HG03064 (cell line): Measurements from ENCODE around the gene LRRK1.
A peak's percentile ranks its signal among the peaks of the same experiment; 100 is the strongest.

Experiments
- ATAC-seq: cut with Tn5 transposase; IDR thresholded peaks from one replicate; pipeline ENCODE4 v1.9.1; 2021; ENCODE audit warnings: low read depth; ENCODE audit not compliant: unreplicated experiment

The LRRK1 gene

DNA sequence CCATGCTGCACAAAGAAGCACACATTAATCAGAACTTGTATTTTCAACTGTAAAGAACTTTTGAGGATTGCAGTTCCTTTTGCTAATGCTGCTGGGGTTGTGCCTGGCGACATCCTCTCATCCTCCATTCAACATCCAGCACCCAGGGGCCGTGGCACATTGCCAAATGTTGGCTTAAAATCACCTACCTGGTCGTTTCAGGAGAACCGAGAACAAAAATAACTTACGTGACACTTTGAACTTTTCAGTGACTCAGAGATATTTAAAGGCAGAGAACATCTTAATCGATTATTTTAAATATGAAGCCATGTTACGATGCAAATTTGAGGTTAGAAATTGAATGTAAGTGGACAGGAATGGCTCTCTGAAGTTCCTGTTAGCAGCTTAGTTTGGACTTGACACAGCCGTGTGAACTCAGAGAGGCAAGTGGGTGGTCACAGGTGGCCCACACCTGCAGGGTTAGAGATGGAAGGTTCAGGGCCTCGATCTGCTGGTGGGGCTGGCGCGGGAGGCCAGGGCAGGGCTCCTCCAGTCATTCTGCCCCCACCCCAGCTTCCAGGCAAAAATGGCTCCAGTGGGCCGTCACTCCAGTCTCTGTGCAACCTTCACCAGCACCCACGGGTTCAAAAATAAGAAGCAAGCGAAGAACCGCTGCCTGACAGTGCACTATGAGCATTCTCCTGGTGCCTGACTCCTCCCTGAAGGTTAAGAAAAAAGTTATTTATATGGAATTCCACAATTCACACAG is 12.2 kb downstream of the LRRK1 start:
- ATAC-seq, result peak; percentile 42

DNA sequence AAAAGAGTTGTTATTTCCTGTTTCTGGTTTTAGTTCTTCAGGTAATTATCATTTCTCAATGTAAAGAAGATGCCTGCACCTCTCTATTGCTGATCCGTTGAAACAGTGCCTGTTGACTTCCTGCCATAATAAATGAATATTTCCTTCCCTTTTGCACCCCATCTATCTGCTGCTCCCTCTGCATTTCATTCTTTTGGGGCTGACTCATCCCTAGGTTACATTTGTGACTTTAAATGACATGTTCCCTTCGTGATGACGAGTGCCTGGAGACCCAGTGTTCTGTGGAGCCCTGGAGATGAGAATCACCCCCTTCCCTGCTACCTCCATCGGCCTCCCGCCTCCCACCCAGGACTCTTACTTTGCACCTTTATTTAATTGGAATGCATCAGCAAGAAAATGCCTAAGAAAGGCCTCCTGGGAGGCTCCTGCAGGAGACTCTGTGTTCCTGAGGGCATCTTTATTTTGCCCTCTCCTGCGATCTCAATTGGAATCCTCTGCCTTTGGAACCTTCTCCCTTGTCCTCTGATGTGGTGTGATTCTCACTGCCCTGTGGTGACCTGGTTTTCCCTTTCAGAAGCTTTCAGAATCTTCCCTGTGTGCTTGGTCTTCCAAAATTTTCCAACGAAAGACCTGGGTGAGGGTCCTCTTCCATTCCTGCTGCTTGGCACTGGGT is 13.7 kb downstream of the LRRK1 start:
- ATAC-seq, result no peak

DNA sequence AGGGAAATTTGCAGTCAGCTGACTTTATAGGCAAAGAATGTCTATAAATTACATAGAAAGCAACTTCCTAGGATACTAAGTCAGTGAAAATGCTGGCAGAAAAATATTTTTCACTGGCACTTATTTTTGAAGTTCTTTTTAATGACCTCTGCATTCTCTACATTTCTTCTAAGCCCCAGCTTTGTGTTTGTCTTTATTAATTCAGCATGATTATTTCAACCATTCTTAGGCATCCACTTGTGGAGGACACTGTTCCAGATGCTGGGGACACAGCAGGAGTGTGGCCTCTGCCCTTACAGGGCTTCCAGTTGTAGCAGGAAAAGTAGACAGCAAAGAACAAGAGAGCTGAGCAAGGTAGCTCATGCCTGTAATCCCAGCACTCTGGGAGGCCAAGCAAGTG is 15.0 kb downstream of the LRRK1 start:
- no peak for ATAC-seq

DNA sequence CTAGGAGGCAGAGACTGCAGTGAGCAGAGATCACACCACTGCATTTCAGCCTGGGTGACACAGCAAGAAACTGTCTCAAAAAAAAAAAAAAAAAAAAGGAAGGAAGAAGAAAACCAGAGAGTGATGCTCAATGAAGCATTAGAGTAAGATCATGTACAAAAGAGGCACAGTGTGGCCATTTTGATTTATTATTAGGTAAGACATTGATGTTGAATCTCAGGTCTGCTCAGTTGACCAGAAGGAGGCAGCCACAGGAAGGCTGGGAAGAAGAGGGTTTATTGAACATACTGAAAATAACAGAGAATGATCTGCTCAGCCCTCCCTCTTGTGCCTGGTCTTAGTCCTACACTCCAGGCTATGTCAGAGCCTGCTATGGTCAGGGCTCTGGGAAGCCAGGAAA is 15.6 kb downstream of the LRRK1 start:
- ATAC-seq, result no peak

DNA sequence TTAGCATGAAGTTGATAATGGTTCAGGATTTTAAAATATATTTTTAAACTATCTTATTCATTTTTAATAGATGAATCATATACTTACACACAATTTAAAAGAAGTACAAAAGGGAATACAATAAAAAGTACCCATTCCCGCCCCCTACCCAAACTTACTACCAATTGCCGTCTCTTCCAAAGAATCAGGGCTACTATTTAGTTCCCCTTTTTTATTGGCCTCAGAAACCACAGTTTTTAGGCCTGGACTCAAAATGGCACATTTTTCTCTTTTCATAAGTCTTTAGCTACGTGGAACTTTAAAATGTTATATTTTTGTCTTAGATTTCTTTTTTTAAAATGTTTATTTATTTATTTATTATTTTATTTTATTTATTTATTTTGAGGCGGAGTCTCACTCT is 18.0 kb downstream of the LRRK1 start:
- no peak for ATAC-seq

DNA sequence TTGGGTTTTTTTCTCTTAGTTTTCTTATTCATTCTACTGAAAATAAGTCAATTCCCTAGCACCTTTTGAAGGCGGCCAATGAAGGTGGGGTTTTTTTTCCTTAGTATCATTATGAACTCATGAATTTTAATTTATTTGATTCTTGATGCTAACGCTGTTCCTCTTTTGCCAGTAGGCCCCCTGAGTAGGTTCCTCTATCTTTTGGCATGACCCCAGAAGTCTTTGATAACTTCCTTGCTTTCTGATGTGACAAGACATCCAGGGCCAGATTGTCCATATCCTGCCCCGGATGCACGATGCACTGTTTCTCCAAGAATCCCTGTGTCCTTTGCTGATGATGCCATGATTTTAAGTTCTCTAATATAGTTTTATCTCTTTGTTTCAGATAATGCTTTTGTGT is 20.6 kb downstream of the LRRK1 start:
- ATAC-seq, result no peak

DNA sequence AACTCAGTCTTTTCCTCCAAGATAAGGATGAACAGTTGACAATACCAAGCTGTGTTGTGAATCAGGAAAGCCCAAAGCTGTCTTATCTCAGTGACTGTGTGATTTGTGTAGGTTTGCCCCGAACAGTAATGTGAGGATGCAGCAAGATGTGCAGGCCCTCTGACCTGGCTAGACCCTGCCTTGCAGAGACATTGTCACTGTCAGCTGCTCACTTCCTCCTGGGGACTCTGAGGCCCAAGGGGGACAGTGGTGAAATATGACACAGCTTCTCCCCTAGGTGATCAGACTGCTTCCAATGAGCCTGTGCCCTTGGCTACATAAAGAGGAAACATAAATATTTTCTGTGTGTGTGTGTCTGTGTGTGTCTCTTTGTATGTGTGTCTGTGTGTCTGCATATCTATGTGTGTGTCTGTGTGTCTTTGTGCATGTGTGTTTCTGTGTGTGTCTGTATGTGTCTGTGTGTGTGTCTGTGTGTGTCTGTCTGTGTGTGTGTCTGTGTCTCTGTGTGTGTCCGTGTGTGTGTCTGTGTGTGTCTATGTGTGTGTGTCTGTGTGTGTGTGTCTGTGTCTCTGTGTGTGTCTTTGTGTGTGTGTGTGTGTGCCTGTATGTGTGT is 21.7 kb downstream of the LRRK1 start:
- peak; percentile 66 for ATAC-seq

DNA sequence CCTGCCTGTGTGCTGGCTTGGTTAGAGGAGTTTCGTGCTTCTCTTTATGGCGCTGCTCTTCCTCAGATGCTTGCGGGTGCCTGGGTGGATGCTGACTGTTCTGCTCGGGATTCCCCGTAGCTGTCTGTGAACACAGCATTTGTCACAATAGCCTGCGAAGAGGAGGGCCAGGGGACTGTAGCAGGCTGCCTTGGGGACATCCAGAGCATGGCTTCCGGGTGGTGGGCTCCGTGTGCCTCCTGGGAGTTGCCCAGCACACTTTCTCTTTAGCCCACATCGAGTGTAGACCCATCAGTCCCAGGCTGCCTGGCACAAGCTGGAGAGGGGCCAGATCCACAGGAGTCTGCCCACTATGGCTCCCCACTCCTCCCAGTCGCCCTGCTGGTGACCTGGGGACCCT is 22.4 kb downstream of the LRRK1 start:
- ATAC-seq, result peak; percentile 56

DNA sequence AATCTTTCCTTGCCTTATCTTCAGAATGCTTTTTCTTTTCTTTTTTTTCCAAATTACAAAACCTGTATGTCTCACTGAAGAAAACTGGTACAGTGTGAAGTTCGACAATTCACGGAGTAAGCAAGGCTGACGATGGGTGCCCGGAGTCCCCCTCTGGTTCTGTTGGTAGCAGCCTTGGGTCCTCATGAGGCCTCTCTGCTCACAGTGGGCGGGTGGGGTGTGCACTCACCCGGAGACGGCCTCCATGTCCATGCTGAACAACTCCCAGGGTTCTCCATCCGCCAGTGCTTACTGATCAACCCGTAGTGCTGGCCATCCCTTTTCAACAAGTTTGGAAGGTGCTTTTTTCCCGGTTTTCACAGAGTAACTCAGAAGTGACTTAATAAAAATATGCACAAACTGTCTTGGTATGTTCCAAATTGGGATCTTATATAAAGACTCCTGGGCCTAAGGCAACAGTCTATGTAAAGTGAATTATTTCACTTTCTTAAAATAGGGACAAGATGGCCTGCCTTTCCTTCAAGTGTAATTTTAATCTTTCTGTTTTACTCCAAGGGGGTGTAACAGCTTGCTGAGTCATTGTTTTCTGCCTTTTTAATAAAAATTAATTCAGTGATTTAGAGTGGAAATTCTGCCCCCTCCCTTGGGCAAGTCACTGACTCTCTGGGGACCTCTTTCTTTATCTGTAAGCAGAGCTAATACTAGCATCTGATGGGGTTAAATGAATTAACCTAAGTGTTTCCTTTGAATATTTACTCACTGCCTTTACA is 23.7 kb downstream of the LRRK1 start:
- no peak for ATAC-seq

DNA sequence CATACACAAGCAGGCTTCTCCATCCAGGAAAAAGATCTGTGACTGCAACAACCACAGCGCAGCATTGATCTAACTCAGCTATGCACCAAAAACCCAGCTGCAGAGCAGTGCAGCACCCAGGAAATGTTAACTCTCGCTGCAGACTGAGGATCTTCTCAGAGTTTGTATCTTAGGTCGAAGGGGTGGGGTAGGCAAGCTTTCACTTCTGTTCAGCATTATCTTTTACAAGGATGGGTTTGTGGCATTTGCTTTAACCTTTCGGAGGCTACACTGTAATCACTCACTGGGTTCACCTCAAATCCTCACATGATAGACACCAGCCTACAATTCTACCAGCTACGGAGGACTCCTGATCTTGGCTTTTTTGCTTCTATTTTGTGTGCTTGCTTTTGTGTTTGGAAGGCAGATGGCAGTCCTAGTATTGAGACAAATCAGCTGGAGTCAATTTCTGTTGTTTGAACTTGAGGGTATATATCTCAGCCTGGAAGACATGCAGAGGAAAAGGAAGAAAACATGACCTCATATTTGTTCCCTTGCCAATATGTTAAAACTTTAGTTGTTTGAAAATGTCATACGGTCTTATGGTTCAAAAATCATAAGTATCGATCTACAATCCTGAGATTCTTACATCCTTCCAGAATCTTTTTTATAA is 25.2 kb downstream of the LRRK1 start:
- ATAC-seq, result no peak

DNA sequence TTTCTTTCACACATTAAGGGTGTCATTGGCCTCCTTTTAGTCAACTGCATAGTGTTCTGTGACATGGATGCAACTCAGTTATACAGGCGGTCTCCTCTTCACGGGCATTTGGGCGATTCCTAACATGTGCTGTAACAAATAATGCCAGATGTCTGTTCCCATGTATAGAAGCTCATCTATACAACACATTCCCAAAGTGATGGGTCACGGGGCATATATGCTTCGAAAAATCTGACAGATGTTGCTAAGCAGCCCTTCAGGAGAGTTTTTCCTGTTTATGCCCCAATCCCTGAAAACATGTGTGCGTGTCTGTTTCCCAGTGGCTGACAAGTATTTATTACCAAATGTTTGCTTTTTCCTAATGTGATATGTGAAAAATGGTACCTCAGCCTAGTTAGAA is 25.8 kb downstream of the LRRK1 start:
- no peak for ATAC-seq

DNA sequence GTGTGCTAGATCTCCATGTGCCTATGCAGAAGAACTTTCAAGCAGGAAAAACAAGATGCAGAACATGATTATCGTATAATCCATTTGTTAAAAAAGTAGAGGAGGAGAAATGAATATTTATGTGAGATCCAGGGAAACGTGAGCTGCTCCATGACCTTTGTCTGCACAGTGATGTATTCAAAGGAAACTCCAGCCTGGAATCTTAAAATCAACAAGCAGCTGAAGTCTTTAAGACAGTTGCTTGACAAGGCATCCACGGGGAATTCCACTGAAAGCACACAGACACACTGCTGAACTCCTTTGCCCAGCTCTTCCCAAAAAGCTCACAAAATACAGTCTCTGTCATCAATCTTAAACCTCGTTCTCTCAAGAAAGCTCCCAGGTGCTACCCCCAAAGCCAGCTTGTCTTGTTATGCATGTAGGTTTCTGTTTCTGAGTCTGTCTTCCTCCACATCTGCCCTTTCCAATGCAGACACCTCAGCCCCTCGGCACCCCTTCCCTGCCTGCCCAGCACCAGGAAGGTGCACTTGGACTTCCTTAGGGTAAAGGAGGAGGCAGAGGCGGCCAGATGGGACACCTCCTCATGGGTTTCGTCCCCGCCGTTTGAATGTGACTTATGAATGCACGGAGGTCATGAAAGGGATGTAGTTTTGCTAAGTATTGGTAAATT is 28.7 kb downstream of the LRRK1 start:
- ATAC-seq, result no peak

DNA sequence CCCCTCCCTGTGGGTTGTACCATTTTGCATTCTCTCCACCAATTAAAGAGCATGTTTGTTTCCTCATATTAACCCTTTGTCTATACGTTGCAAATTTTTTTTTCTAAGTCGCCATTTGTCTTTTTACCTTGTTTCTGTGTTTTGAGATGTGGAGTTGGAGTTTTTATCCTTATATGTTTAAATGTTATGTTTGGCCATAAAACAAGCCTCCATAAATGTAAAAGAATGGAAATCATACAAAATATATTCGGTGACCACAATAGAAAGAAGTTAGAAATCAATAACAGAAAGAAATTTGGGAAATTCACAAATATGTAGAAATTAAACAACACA is 29.2 kb downstream of the LRRK1 start:
- ATAC-seq, result no peak

DNA sequence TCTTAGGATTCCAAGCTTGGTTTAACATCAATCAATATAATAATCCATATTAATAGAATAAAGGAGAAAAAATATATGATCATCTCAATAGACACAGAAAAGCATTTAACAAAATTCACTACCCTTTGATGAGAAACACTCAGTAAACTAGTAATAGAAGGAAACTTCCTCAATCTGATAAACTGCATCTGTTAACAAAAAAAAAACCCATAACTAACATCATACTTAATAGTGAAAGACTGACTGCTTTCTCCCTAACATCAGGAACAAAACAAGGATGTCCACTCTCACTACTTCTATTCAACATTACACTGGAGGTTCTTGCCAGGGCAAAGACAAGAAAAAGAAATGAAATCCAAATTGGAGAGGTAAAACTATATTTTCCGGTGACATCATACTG is 30.5 kb downstream of the LRRK1 start:
- ATAC-seq, result no peak

DNA sequence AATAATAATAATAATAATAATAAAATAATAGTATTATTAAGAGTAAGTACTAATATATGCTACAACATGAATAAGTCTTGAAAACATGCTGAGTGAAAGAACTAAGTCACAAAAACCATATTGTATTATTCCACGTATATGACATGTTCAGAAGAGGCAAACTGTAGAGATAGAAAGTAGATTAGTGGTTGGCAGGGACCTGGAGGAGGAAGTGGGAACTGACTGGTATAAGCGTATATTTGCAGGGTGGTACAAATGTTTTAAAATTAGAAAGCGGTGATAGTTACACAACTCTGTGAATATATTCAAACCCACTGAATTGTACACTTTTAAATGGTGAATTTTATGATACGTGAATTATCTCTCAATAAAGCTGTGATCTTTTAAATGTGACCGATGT is 32.8 kb downstream of the LRRK1 start:
- ATAC-seq, result no peak

DNA sequence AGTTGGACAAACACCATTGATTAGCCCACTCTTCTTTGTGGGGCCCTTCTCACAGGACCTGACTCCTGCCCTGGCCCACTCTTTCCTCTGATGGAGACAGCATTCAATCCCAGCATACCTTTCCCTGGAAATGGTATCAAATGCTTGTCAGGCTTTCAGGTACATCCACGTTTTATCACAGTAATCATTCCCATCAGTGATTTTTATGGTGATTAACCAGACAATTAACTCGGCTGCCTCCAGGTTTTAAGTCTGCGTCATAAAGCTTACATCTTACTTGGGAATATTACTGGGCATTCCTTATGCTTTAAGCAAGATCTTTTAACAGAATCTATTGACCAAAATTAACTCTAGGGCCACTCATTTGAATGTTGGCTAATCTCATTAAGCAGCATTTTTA is 33.4 kb downstream of the LRRK1 start:
- ATAC-seq, result no peak

DNA sequence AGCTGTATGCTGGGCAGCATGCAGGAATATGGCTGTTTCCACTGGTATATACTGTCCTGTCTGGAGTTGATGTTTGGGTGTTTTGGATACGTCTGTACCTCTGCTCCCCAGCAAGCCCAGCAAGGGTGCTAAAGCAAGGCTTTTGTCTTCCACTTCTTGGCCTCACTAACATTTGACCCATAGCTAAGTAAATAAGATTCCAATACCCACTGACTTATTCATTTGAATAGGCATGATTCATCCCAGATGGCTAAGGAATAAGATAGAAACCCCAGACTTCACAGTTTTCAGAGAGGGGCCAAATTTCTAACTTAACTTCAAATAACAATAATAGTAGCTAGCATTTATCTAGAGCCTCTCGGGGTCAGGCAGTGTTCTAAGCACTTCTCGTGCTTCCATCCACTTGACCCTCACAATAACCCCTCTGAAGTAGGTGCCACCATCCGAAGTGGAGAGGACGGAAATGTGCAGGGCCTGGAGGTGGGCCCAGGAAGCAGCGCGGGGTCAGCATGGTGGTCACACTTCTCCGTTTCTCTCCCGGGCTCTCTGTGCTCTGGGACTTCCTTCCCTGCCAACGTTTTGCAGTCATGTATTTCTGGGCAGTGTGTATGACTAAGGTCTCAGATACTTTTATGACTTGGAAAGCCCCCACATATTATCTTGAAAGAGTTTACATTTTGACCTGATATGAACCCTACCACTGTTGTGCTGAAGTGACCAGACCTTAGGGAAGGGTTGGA is 39.3 kb downstream of the LRRK1 start:
- ATAC-seq, result no peak

DNA sequence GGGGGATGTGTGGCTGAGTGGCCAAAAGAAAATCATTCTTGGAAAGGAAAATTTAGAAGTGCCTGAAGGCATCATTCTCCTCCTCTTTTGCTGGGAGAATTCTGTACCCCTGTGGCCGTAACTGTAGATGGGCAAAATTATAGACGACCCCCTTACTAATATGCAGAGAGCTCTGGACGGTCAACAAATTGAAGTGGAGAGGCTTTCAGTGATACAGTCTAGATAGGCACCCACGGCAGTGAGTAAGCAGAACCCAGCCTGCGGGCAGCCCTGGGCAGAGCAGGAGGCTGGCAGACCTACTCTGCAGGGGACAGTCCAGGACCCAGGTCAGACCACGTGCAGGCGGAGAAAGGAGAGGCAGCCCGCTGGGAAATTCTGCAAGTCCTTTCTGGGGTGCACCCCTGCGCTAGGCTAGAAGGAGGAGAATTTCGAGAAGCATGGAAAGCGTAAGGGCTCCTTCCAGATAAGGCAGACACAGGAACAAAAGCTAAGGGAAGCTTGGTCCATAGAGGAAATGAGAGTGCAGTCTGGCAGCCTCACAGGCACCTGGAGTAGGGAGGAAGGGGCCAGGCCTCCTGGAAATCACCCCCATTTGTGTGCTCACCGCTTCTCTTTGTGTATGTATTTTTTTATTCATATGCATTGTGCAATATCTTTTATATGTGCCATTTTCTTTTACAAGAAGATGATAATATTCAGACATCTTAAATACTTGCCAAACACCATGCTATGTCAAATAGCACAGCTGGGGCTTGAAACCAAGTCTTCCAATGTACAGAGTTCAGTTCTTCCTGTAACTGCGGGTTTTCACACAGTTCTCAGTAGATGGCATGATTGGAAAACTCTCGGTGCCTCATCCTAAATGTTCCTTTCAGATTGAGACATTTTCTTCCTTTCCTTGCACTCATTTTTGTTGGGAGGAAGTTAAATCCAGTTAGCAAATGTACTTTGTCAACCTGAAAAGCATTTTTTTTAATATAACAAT is 40.2 kb downstream of the LRRK1 start:
- no peak for ATAC-seq

DNA sequence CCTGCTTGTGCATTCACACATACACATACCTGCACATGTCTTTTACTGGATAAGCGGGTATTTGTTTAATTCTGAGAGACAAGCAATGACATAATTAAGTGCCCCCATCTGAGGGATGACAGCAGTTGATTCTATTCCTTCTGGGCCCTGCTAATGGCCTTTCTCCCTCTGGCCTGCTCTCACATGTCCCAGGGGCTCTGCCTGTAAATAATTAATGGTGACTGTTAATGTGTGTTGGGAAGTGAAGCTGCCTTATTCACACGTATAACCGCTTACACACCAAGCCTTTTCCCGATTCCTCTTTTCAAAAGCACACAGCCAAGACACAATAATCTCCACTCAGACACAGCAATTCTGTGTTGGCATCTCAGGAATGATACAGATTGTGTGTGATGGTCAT is 47.8 kb downstream of the LRRK1 start:
- ATAC-seq, result peak; percentile 59
